ENCODE results near the gene UBA1. TPM values are rescaled to one million over a fixed set of nuclear protein-coding genes. Genes with fewer than 3 reads are reported as not detected.

Gene UBA1
- total and polyA plus RNA-seq, 2 of the 13 experiments (the other 11 are each of a cell fraction or from before 2014, with no cell fraction given): 93.3 to 129 TPM

DNA sequence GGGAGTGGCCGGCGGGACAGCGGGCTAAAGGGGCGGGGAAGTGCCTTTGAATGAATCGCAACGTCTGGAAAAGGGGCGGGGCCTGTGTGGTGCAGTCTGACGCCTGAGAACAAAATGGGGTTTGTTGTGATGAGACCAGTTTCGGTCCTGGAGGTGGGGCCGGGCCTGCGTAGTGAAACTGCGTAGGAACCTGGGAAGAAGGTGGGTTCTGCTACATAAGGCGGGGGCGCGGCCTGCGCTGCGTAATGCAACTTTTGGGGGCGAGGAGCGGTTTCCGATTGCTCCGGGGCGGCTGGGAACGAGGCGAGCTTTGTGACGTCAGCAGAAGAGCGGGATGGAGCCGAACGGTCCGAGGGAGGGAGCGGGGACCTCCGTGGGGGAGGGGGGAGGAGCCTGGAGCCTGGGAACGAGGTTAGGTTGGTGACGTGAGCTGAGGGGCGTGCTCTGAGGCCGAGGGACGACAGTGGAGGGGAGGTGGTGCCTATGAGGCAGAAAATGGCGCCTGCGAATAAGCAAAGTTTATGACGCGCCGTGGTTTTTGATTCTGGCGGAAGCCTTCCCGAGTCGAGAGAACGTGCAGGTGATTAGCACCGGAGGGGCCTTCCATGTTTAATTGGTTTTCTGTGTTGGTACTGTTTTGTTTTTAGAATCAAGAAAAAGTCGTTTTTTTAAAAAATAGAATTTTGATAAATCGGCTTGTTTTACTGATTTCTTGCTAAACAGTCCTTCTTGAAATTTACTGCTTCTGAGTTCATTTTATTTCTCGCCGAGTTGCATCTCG, 39.9 kb downstream of the UBA1 start (continued):
- TF ChIP-seq, protein P1, sequence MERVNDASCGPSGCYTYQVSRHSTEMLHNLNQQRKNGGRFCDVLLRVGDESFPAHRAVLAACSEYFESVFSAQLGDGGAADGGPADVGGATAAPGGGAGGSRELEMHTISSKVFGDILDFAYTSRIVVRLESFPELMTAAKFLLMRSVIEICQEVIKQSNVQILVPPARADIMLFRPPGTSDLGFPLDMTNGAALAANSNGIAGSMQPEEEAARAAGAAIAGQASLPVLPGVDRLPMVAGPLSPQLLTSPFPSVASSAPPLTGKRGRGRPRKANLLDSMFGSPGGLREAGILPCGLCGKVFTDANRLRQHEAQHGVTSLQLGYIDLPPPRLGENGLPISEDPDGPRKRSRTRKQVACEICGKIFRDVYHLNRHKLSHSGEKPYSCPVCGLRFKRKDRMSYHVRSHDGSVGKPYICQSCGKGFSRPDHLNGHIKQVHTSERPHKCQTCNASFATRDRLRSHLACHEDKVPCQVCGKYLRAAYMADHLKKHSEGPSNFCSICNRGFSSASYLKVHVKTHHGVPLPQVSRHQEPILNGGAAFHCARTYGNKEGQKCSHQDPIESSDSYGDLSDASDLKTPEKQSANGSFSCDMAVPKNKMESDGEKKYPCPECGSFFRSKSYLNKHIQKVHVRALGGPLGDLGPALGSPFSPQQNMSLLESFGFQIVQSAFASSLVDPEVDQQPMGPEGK (CRISPR knock-in tag; IDR thresholded peaks at IDR 0.05): 0 out of 2 replicates have a peak, but pooled peaks have one; percentile 23
- TF ChIP-seq, protein P2, sequence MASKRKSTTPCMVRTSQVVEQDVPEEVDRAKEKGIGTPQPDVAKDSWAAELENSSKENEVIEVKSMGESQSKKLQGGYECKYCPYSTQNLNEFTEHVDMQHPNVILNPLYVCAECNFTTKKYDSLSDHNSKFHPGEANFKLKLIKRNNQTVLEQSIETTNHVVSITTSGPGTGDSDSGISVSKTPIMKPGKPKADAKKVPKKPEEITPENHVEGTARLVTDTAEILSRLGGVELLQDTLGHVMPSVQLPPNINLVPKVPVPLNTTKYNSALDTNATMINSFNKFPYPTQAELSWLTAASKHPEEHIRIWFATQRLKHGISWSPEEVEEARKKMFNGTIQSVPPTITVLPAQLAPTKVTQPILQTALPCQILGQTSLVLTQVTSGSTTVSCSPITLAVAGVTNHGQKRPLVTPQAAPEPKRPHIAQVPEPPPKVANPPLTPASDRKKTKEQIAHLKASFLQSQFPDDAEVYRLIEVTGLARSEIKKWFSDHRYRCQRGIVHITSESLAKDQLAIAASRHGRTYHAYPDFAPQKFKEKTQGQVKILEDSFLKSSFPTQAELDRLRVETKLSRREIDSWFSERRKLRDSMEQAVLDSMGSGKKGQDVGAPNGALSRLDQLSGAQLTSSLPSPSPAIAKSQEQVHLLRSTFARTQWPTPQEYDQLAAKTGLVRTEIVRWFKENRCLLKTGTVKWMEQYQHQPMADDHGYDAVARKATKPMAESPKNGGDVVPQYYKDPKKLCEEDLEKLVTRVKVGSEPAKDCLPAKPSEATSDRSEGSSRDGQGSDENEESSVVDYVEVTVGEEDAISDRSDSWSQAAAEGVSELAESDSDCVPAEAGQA (IDR thresholded peaks at IDR 0.05; ENCODE audit: low read depth): peak; percentile 88
- TF ChIP-seq, protein P2 (CRISPR knock-in tag; IDR thresholded peaks at IDR 0.05; ENCODE audit: borderline replicate concordance): no peak
- TF ChIP-seq EP300 (IDR thresholded peaks at IDR 0.05; ENCODE audit: low read depth in 2 of 2, low read length in 2 of 2): 0 out of 4 replicates have a peak, but pooled peaks of 1 of the 2 experiments have one; percentile 7
- no peak for TF ChIP-seq EP300 (CRISPR knock-in tag; IDR thresholded peaks at IDR 0.05; ENCODE audit: borderline replicate concordance)
- TF ChIP-seq HNRNPLL (IDR thresholded peaks at IDR 0.05; ENCODE audit: low read depth, low read length, poor library complexity, severe bottlenecking): peak; percentile 98
- TF ChIP-seq, protein P3, sequence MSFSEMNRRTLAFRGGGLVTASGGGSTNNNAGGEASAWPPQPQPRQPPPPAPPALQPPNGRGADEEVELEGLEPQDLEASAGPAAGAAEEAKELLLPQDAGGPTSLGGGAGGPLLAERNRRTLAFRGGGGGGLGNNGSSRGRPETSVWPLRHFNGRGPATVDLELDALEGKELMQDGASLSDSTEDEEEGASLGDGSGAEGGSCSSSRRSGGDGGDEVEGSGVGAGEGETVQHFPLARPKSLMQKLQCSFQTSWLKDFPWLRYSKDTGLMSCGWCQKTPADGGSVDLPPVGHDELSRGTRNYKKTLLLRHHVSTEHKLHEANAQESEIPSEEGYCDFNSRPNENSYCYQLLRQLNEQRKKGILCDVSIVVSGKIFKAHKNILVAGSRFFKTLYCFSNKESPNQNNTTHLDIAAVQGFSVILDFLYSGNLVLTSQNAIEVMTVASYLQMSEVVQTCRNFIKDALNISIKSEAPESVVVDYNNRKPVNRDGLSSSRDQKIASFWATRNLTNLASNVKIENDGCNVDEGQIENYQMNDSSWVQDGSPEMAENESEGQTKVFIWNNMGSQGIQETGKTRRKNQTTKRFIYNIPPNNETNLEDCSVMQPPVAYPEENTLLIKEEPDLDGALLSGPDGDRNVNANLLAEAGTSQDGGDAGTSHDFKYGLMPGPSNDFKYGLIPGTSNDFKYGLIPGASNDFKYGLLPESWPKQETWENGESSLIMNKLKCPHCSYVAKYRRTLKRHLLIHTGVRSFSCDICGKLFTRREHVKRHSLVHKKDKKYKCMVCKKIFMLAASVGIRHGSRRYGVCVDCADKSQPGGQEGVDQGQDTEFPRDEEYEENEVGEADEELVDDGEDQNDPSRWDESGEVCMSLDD (CRISPR knock-in tag; IDR thresholded peaks at IDR 0.05; ENCODE audit: borderline replicate concordance): peak; percentile 97; the same call in 1 of the 2 replicates
